GM12874 (cell line): Measurements from ENCODE around the gene MSRB2.

Experiments
- TF ChIP-seq, protein P1 (sequence below): IDR thresholded peaks from 2 replicates; pipeline ENCODE4 v1.5.1; 2011; ENCODE audit warnings: low read depth, mild to moderate bottlenecking, control low read depth, low read length, moderate library complexity; ENCODE audit not compliant: insufficient read depth

The MSRB2 gene

DNA sequence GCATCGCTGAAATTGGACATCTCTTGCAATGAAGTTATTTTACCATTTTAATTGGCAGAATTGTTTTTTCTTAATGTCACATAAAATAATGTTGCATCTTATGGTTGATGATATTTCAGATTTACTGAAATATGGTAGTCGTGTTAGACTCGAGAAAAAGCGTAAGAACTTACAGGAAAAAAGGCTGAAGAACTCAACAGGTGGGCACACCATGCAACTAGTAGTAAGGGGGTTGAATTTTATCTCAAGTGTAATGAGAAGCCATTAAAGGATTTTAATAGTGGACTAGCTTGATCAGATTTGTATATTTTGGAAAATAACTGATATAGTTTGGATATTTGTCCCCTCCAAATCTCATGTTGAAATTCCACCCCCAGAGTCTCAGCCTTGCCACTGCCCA lies 41.1 kb downstream of the MSRB2 start:
- TF ChIP-seq, protein P1, sequence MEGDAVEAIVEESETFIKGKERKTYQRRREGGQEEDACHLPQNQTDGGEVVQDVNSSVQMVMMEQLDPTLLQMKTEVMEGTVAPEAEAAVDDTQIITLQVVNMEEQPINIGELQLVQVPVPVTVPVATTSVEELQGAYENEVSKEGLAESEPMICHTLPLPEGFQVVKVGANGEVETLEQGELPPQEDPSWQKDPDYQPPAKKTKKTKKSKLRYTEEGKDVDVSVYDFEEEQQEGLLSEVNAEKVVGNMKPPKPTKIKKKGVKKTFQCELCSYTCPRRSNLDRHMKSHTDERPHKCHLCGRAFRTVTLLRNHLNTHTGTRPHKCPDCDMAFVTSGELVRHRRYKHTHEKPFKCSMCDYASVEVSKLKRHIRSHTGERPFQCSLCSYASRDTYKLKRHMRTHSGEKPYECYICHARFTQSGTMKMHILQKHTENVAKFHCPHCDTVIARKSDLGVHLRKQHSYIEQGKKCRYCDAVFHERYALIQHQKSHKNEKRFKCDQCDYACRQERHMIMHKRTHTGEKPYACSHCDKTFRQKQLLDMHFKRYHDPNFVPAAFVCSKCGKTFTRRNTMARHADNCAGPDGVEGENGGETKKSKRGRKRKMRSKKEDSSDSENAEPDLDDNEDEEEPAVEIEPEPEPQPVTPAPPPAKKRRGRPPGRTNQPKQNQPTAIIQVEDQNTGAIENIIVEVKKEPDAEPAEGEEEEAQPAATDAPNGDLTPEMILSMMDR, result no peak

DNA sequence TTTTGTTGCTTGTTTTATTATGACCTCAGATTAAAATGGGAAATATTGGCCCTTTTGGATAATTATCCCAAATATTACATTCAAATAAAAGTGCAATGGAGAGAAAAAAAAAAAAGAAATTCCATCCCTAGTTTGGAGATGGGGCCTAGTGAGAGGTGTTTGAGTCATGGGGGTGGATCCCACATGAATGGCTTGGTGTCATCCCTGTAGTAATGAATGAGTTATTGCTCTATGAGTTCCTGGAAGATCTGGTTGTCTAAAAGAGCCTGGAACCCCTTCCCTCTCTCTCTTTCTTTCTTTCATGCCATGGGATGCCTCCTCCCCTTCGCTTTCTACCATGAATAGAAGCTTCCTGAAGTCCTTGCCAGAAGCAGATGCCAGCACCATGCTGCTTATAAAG lies 44.3 kb downstream of the MSRB2 start:
- TF ChIP-seq, protein P1, result no peak

DNA sequence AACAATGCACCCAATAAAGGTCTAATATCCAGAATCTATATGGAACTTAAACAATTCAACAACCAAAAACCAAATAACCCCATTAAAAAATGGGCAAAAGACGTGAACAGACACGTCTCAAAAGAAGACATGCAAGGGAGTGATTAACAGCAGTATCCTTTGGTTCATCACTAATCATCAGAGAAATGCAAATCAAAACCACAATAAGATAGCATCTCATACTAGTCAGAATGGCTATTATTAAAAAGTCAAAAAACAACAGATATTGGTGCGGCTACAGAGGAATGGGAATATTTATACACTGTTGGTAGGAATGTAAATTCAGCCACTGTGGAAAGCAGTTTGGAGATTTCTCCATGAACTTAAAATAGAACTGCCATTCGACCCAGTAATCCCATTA lies 46.6 kb downstream of the MSRB2 start:
- TF ChIP-seq, protein P1, result no peak

DNA sequence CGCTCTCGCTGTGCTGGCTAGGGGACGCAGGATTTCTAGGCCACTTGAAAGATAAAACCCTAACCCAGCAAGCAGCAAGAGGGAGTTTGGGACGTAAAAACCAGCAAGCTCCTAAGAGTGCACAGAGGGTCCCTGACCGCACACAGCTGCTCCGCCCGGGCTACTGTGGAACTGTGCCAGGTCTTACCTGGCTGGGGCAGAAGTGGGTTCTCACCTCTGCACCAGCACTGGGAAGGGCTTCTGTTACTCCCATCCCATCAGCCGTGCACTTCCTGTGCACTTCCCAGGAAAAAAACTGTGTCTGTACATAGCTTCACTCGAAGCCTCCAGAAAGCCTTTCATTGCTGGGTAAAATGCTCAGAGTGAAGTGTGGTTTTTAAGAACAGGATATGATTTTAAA lies 50.9 kb downstream of the MSRB2 start:
- TF ChIP-seq, protein P1, result no peak

DNA sequence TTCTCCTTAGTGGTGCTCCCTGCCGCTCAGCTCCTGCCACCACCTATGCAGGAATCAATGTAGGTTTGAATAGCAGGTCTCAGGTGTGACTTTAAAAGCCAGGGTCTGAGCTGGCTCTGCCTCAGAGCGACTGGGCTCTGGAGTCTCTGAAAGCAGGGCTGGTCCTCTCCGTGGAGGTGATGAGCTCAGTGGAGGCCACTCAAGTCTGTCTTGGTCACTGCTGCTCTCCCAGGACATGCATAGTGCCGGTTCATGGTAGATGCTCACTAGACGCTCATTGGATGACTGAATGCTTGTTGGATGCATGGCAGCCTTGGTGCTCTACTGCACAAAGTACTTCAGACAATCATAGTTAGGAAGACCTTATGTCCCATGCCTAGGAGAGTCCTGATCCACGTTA lies 51.7 kb downstream of the MSRB2 start:
- TF ChIP-seq, protein P1, result no peak

GRCh38 chr10:23148214-23148613 lies 52.8 kb downstream of the MSRB2 start:
- TF ChIP-seq, protein P1, result no peak

GRCh38 chr10:23150091-23150490 lies 54.7 kb downstream of the MSRB2 start:
- TF ChIP-seq, protein P1, result no peak

- TF ChIP-seq, protein P1, result no peak
Measured at GRCh38 chr10:23150610-23151009, 55.2 kb downstream of the MSRB2 start.
